ENCODE measurements around the gene FGFRL1.

Gene FGFRL1

GRCh38 chr4:1015179-1015578 is 3.8 kb downstream of the FGFRL1 start:
- peak; percentile 18; the same call in 1 of the 2 replicates for TF ChIP-seq CTCF (IDR thresholded peaks at IDR 0.05; ENCODE audit: borderline replicate concordance, insufficient read depth, low read depth, low read length)
- no peak overlapping the region for H3K4me3 ChIP-seq (ENCODE audit: low read depth, low read length)

- H3K4me3 ChIP-seq (ENCODE audit: low read depth, low read length): no peak overlapping the region
- no peak for TF ChIP-seq CTCF (IDR thresholded peaks at IDR 0.05; ENCODE audit: borderline replicate concordance, insufficient read depth, low read depth, low read length)
Measured at GRCh38 chr4:1015746-1016145, 4.3 kb downstream of the FGFRL1 start.

GRCh38 chr4:1017211-1017610 is 5.8 kb downstream of the FGFRL1 start:
- H3K4me3 ChIP-seq (ENCODE audit: low read depth, low read length): no peak overlapping the region
- no peak for TF ChIP-seq CTCF (IDR thresholded peaks at IDR 0.05; ENCODE audit: borderline replicate concordance, insufficient read depth, low read depth, low read length)

GRCh38 chr4:1017706-1018105 is 6.3 kb downstream of the FGFRL1 start:
- no peak overlapping the region for H3K4me3 ChIP-seq (ENCODE audit: low read depth, low read length)
- no peak for TF ChIP-seq CTCF (IDR thresholded peaks at IDR 0.05; ENCODE audit: borderline replicate concordance, insufficient read depth, low read depth, low read length)

DNA sequence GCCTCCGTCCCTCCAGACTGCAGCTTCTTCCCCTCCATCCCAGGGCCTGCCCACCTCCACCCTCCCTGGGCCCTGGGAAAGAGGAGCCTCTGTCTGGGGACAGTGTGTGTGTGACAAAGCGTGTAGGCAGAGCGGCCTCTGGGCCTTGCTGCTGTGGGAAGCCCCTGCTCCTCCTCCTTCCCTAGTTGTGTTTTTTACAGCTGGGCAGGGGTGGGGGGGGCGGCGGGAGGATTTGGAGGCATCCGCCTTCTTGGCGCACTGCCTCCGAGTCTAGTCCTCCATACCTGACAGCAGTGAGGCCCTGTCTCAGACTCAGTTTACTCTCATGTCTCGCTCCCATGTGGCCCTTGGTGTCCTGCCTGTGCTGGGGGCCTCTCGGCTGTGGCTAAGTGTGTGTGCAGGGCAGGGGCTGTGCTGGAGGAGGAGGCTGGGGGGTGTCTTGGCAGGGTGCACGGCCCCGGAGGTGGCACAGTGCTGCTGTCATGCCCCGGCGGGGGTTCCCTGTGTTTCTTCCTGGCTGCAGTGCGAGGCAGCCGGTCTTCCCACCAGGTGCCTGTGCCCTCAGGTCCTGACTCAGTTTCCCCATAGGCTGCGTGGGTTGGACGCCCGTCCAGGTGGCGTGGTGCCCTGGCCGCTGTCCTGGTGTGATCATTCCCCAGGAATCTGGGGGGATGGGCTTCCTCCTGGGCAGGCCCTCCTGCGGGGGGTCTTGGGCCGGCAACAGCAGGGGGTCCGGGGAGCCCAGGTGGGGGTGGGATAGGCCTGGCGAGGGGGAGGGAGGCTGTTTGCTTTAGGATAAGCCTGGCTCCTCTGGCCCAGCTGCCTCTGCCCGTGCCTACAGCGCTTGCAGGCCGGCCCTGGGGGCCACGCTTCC is 7.0 kb downstream of the FGFRL1 start:
- no peak for TF ChIP-seq CTCF (IDR thresholded peaks at IDR 0.05; ENCODE audit: borderline replicate concordance, insufficient read depth, low read depth, low read length)
- no peak overlapping the region for H3K4me3 ChIP-seq (ENCODE audit: low read depth, low read length)

GRCh38 chr4:1019320-1019719 is 7.9 kb downstream of the FGFRL1 start:
- no peak for TF ChIP-seq CTCF (IDR thresholded peaks at IDR 0.05; ENCODE audit: borderline replicate concordance, insufficient read depth, low read depth, low read length)

More at GRCh38 chr4:1019320-1019719, 7.9 kb downstream of the FGFRL1 start:
- no peak overlapping the region for H3K4me3 ChIP-seq (ENCODE audit: low read depth, low read length)

All from GM12875 (cell line).